ENCODE results near the gene MRPL43. TPM values are rescaled to one million over a fixed set of nuclear protein-coding genes. Genes with fewer than 3 reads are reported as not detected.

MRPL43 gene
- total RNA-seq, 2 donors from 2014 or later = 68.9 to 72.8 TPM

DNA sequence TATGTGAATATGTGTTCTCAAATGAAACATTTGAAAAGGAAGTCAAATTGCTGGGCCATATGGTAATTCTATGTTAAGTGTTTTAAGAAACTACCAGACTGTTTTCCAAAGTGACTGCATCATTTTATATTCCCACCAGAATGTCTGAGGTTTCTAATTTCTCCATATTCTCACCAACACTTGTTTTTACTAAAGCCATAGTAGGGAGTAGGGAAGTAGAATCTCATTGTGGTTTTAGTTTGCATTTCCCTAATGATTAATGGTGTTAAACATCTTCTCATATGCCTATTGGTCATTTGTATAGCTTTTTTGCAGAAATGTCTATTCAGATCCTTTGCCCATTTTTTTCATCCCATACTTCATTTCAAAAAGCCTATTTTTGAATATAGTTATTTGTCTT lies 27.0 kb downstream of the MRPL43 start:
- H3K4me1 ChIP-seq (ENCODE audit: control insufficient read depth, insufficient read depth, low read length) = no peaks in the 10 kb centered on the region
- no peaks in the 10 kb centered on the region for H3K9me3 Mint-ChIP-seq
- no peaks in the 10 kb centered on the region for H3K27me3 Mint-ChIP-seq (ENCODE audit: insufficient read depth)
- no peak overlapping the region for H3K27ac ChIP-seq (ENCODE audit: low read depth, low read length)
- DNase-seq = no peak
- no peak overlapping the region for H3K4me3 Mint-ChIP-seq
- TF ChIP-seq, protein P1, sequence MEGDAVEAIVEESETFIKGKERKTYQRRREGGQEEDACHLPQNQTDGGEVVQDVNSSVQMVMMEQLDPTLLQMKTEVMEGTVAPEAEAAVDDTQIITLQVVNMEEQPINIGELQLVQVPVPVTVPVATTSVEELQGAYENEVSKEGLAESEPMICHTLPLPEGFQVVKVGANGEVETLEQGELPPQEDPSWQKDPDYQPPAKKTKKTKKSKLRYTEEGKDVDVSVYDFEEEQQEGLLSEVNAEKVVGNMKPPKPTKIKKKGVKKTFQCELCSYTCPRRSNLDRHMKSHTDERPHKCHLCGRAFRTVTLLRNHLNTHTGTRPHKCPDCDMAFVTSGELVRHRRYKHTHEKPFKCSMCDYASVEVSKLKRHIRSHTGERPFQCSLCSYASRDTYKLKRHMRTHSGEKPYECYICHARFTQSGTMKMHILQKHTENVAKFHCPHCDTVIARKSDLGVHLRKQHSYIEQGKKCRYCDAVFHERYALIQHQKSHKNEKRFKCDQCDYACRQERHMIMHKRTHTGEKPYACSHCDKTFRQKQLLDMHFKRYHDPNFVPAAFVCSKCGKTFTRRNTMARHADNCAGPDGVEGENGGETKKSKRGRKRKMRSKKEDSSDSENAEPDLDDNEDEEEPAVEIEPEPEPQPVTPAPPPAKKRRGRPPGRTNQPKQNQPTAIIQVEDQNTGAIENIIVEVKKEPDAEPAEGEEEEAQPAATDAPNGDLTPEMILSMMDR (conservative IDR thresholded peaks at IDR 0.05) = no peak
- H3K36me3 ChIP-seq (ENCODE audit: control insufficient read depth, insufficient read depth, low read length) = peaks cover 77% of the 10 kb centered on the region
- H3K27ac Mint-ChIP-seq = no peak overlapping the region
- H3K9ac ChIP-seq (ENCODE audit: extremely low read depth, low read length, poor library complexity, severe bottlenecking) = no peak overlapping the region
- no peaks in the 10 kb centered on the region for H3K9me3 ChIP-seq (ENCODE audit: control insufficient read depth, low read length)
- no peak overlapping the region for H3K4me3 ChIP-seq (ENCODE audit: low read length)
- no peaks in the 10 kb centered on the region for H3K27me3 ChIP-seq (ENCODE audit: control insufficient read depth, insufficient read depth, low read length, poor library complexity, severe bottlenecking)
- peaks cover 48% of the 10 kb centered on the region for H3K36me3 Mint-ChIP-seq (ENCODE audit: low read depth)
- no peaks in the 10 kb centered on the region for H3K4me1 Mint-ChIP-seq

DNA sequence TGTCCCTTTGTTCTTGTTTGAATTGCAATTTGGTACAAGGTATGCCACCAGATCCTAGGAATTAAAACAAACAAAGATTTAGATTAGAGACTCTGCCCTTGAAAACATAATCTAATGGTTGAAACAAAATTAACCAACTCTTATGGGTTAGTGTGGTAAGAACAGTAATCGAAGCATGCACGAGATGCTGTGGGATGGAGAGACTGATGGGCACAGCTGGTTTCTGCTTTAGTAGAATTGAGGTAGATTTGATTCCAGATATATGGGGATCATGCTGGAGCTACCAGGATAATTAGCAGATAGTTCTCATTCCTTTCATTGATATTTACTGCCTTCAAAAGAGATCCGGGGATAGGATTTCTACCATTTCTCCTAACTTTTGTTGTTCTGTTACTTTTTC lies 38.4 kb downstream of the MRPL43 start:
- Mint-ChIP-seq H3K9me3 (no peaks in the 10 kb centered on the region), H3K27me3 (ENCODE audit: insufficient read depth) (no peaks in the 10 kb centered on the region), H3K27ac (no peak overlapping the region), H3K36me3 (ENCODE audit: low read depth) (peaks cover 52% of the 10 kb centered on the region), H3K4me1 (no peaks in the 10 kb centered on the region), H3K4me3 (no peak overlapping the region)
- Histone ChIP-seq H3K9me3 (ENCODE audit: control insufficient read depth, low read length) (no peaks in the 10 kb centered on the region), H3K9ac (ENCODE audit: extremely low read depth, low read length, poor library complexity, severe bottlenecking) (no peak overlapping the region), H3K4me3 (ENCODE audit: low read length) (no peak overlapping the region), H3K27ac (ENCODE audit: low read depth, low read length) (no peak overlapping the region), H3K36me3 (ENCODE audit: control insufficient read depth, insufficient read depth, low read length) (peaks cover 74% of the 10 kb centered on the region), H3K4me1 (ENCODE audit: control insufficient read depth, insufficient read depth, low read length) (no peaks in the 10 kb centered on the region), H3K27me3 (ENCODE audit: control insufficient read depth, insufficient read depth, low read length, poor library complexity, severe bottlenecking) (no peaks in the 10 kb centered on the region)
- no peak for DNase-seq
- 91 to 100% methylated on average over 1 to 3 of the region's 3 CpGs for WGBS, 2 experiments (ENCODE audit: insufficient coverage in 1 of 2, insufficient read length in 1 of 2)
- TF ChIP-seq, protein P1 (conservative IDR thresholded peaks at IDR 0.05) = no peak

DNA sequence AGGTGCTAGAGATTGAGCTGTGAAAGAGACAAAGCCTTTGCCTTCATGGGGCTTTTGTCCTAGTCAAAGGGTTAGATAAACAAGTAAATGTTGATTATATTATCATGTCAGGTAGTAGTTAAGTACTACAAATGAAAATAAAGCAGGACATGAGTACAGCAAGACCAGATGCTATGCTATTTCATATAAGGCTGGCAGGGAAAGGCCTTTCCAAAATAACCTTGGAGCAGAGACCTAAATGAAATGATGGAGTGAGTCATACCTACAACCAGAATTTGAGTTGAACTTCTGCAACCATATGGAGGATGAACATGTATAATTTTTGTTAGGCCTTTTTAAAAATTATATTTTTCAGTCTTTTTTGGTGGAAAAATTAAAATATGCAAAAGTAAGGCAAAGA lies 41.5 kb downstream of the MRPL43 start:
- H3K36me3 ChIP-seq (ENCODE audit: control insufficient read depth, insufficient read depth, low read length) = peaks cover 90% of the 10 kb centered on the region
- H3K9me3 Mint-ChIP-seq = no peaks in the 10 kb centered on the region
- no peaks in the 10 kb centered on the region for H3K9me3 ChIP-seq (ENCODE audit: control insufficient read depth, low read length)
- H3K9ac ChIP-seq (ENCODE audit: extremely low read depth, low read length, poor library complexity, severe bottlenecking) = no peak overlapping the region
- H3K4me3 Mint-ChIP-seq = no peak overlapping the region
- H3K36me3 Mint-ChIP-seq (ENCODE audit: low read depth) = peaks cover 61% of the 10 kb centered on the region
- H3K27ac Mint-ChIP-seq = no peak overlapping the region
- no peaks in the 10 kb centered on the region for H3K4me1 Mint-ChIP-seq
- DNase-seq = no peak
- no peak overlapping the region for H3K4me3 ChIP-seq (ENCODE audit: low read length)
- no peaks in the 10 kb centered on the region for H3K27me3 ChIP-seq (ENCODE audit: control insufficient read depth, insufficient read depth, low read length, poor library complexity, severe bottlenecking)
- H3K27me3 Mint-ChIP-seq (ENCODE audit: insufficient read depth) = no peaks in the 10 kb centered on the region
- H3K4me1 ChIP-seq (ENCODE audit: control insufficient read depth, insufficient read depth, low read length) = no peaks in the 10 kb centered on the region
- TF ChIP-seq, protein P1 (conservative IDR thresholded peaks at IDR 0.05) = no peak
- no peak overlapping the region for H3K27ac ChIP-seq (ENCODE audit: low read depth, low read length)

All from endodermal cell (in vitro differentiated cells).